Karpas-422 (cell line): ENCODE data around the gene DMRTC1. TPM values are rescaled to one million over a fixed set of nuclear protein-coding genes. Genes with fewer than 3 reads are reported as not detected.
"Not testable (repeated sequence)": the region's sequence is repeated elsewhere in the genome, so short reads cannot be mapped to it uniquely, and the experiment has no call there.

Source experiments
- DNase-seq: peaks from one replicate; pipeline ENCODE4 v3.0.0-alpha.2; 2015
- H2AFZ ChIP-seq: fragments of 200-600 bp; sonication (generic); 2 replicates; pipeline ENCODE4 v1.6.1; 2014; ENCODE audit warnings: antibody characterized with exemption, low read length, mixed read lengths
- H3K27ac ChIP-seq: fragments of 200-600 bp; sonication (generic); 2 replicates; pipeline ENCODE4 v1.5.1; 2014; ENCODE audit warnings: mild to moderate bottlenecking, low read length, moderate library complexity
- H3K27me3 ChIP-seq: fragments of 200-600 bp; sonication (generic); 2 replicates; pipeline ENCODE4 v1.6.1; 2014; ENCODE audit warnings: low read length, mixed read lengths
- H3K36me3 ChIP-seq: fragments of 200-600 bp; sonication (generic); 2 replicates; pipeline ENCODE4 v1.6.1; 2014; ENCODE audit warnings: low read length, mixed read lengths; ENCODE audit not compliant: insufficient read depth
- H3K4me1 ChIP-seq: fragments of 200-600 bp; sonication (generic); 2 replicates; pipeline ENCODE4 v1.6.1; 2014; ENCODE audit warnings: mild to moderate bottlenecking, low read length, mixed read lengths
- H3K4me2 ChIP-seq: fragments of 200-600 bp; sonication (generic); 2 replicates; pipeline ENCODE4 v1.6.1; 2014; ENCODE audit warnings: low read length, low read depth, mild to moderate bottlenecking; ENCODE audit not compliant: poor library complexity, severe bottlenecking
- H3K4me3 ChIP-seq: fragments of 200-600 bp; sonication (generic); 2 replicates; pipeline ENCODE4 v1.5.1; 2014; ENCODE audit warnings: mild to moderate bottlenecking, antibody characterized with exemption, low read length, mixed read lengths
- H3K79me2 ChIP-seq: fragments of 200-600 bp; sonication (generic); 2 replicates; pipeline ENCODE4 v1.6.1; 2014; ENCODE audit warnings: mild to moderate bottlenecking, low read length, mixed read lengths
- H3K9ac ChIP-seq: fragments of 200-600 bp; sonication (generic); 2 replicates; pipeline ENCODE4 v1.6.0; 2014; ENCODE audit warnings: low read length
- H3K9me2 ChIP-seq: fragments of 200-600 bp; sonication (generic), shearing (Covaris generic); replicated peaks from 2 replicates; pipeline ENCODE4 v1.6.0; 2014; ENCODE audit warnings: mild to moderate bottlenecking, low read length, moderate library complexity; ENCODE audit not compliant: insufficient read depth
- H3K9me3 ChIP-seq: fragments of 300-700, 200-600 bp; sonication (generic); 2 replicates; pipeline ENCODE4 v1.6.1; 2014; ENCODE audit warnings: low read length, mixed read lengths
- H4K20me1 ChIP-seq: fragments of 200-600 bp; sonication (generic); 2 replicates; pipeline ENCODE4 v1.6.1; 2014; ENCODE audit warnings: mild to moderate bottlenecking, antibody characterized with exemption, low read length, low read depth; ENCODE audit not compliant: insufficient read depth
- total RNA-seq: library from RNA; depleted of rRNA; stranded (reverse); fragments of >200 nt; shearing (Covaris generic); gene quantifications from 2 replicates; pipeline ENCODE4 v1.2.3, GENCODE V29; 2014; ENCODE audit warnings: low replicate concordance; rRNA removed

Gene DMRTC1, protein sequence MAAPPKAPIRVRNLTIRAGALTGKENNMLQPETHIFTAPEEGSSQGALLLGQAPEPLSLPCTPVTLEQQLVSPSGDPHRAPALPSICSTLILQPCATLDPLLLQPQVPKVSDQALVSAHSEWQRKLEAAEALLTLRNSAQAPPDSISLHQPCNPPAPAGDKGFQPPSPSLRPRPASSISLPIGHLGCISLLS
- total RNA-seq = not detected in 2 replicates

DNA sequence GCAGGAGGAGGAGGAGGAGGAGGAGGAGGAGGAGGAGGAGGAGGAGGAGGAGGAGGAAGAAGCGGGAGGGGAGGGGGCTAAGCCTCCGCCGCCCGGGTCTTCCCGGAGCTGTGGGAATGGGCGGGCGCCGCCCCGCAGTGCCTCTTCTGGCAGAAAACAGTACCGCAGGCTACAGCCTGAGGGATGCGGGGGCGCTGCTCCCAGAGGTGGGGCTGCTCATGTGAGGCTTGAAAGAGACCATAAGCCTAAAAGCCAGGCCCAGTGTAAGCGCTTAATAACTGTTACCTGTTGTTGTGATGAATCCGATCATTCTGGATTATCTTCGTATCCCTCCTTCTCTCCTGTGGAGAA lies at the start of gene DMRTC1:
Gene DMRTC1, minus strand, starts transcription at position 19 of the 351 bp plus-strand sequence. CDS start 68,143 bp downstream, outside the sequence.
- not testable (repeated sequence) for H3K9me2 ChIP-seq, H3K79me2 ChIP-seq, H3K9ac ChIP-seq, H3K4me2 ChIP-seq, H4K20me1 ChIP-seq, H3K9me3 ChIP-seq, H3K27ac ChIP-seq, H3K27me3 ChIP-seq, H3K4me1 ChIP-seq, H3K36me3 ChIP-seq, H3K4me3 ChIP-seq, DNase-seq, H2AFZ ChIP-seq

DNA sequence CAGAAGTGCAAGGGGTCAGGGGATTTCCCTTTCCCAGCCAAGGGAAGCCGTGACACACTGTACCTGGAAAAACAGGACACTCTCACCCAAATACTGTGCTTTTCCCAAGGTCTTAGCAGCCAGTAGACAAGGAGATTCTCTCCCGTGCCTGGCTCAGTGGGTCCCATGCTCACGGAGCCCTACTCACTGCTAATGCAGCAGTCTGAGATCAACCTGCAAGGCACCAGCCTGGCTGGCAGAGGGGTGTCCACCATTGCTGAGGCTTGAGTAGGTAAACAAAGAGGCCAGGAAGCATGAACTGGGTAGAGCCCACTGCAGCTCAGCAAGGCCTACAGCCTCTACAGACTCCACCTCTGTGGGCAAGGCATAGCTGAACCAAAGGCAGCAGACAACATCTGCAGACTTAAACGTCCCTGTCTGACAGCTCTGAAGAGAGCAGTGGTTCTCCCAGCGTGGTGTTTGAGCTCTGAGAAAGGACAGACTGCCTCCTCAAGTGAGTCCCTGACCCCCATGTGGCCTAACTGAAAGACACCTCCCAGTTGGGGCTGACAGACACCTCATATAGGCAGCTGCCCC lies 37.3 kb upstream of the DMRTC1 start:
- not testable (repeated sequence) for H3K36me3 ChIP-seq, H3K9me2 ChIP-seq, H3K9me3 ChIP-seq, H3K4me3 ChIP-seq, H4K20me1 ChIP-seq, H3K4me2 ChIP-seq, H3K9ac ChIP-seq, DNase-seq, H3K27ac ChIP-seq, H3K27me3 ChIP-seq, H2AFZ ChIP-seq, H3K4me1 ChIP-seq, H3K79me2 ChIP-seq

DNA sequence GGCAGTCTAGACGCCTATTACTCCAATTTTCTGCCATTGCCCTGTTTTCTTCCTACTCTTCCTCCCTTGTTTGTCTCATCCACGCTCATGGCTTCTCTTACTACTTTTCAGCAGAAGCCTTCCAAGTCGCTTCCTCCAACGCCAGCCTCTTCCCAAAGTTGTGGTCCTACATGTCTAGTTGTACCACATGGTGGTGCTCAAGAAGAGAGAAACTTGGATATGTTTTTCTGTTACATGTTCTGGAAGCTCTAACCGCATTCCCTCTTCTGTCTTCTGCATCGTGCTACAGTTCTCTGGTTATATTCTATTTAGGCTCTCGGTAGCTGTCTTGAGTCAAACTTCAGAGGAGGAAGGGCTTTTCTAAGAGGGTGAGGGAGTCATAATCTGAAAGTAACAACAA lies 31.2 kb upstream of the DMRTC1 start:
- H3K4me2 ChIP-seq, DNase-seq, H3K36me3 ChIP-seq, H3K27me3 ChIP-seq, H4K20me1 ChIP-seq, H3K4me3 ChIP-seq, H2AFZ ChIP-seq, H3K9me3 ChIP-seq, H3K79me2 ChIP-seq, H3K9ac ChIP-seq, H3K9me2 ChIP-seq, H3K4me1 ChIP-seq, H3K27ac ChIP-seq: not testable (repeated sequence)

DNA sequence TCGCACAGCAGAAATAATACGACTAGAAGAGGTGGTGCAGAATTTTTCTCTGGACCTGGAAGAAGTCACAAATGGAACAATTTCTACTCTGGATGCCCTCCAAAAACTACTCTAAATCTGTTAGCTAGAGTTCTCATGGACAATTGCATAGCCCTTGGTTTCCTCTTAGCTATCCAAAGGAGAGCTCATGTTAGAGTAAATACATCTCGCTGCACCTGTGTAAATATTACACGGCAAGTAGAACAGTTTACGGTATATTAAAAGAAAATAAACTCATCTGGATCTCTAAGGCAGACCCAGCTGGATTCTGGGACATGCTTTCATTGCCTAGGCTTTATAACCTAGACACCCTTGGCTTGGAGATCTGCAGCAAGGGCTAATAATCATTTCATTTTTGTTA lies 28.2 kb upstream of the DMRTC1 start:
- not testable (repeated sequence) for H3K36me3 ChIP-seq, H3K27me3 ChIP-seq, H3K4me2 ChIP-seq

DNA sequence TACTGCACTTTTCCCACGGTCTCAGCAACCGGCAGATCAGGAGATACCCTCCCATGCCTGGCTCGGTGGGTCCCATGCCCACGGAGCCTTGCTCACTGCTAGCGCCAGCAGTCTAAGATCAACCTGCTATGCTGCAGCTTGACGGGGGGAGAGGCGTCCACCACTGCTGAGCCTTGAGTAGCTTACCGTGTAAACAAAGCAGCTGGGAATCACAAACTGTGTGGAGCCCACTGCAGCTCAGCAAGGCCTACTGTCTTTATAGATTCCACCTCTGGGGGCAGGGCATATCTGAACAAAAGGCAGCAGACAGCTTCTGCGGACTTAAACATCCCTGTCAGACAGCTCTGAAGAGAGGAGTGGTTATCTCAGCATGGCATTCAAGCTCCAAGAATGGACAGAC lies 16.3 kb upstream of the DMRTC1 start:
- H3K4me2 ChIP-seq, H3K4me3 ChIP-seq, H3K4me1 ChIP-seq, H3K9me3 ChIP-seq, H2AFZ ChIP-seq, H3K79me2 ChIP-seq, DNase-seq, H3K36me3 ChIP-seq, H3K27me3 ChIP-seq, H4K20me1 ChIP-seq, H3K9me2 ChIP-seq, H3K27ac ChIP-seq, H3K9ac ChIP-seq: not testable (repeated sequence)

More for the DNA sequence above, 28.2 kb upstream of the DMRTC1 start:
- H3K79me2 ChIP-seq, H2AFZ ChIP-seq, H3K4me3 ChIP-seq, H3K4me1 ChIP-seq, H3K9ac ChIP-seq, H3K27ac ChIP-seq, H4K20me1 ChIP-seq, DNase-seq, H3K9me2 ChIP-seq, H3K9me3 ChIP-seq: not testable (repeated sequence)

DNA sequence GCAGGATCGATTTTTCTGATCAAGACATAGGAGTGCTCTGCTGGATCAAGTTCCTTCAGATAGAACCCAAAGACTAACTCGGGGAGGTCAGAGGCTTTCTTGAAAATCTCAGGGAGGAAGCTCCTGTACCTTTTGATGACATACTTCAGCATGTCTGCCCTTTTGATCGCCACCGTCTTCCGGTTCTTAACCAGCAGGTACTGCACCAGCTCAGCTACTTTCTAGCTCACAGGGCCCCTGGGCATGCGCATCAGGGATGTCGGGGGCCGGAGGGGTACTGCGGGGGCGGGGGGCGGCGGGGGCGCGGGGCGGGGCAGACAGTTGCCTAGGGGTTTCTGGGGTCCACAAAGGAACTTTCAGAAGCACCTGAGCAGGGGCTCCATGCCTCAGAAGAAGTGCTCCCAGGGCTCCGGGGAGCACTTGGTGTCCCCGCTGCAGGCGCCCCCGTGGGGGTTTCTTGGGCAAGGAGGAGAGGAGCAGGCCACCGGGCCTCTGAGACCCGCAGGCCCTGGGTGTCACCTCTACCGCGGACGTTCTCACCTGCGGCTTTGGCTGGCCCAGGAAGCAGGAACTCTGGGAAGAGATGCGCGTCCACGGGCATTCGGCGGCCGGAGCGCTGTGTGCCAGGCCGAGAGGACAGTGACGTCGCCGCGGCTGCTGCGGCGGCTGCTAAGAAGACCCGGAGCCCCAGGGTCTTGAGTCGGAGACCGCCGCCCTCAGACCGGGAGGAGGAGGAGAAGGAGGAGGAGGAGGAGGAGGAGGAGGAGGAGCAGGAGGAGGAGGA lies 410 bp downstream of the DMRTC1 start:
- H3K4me1 ChIP-seq, H3K9ac ChIP-seq, H3K4me3 ChIP-seq, H2AFZ ChIP-seq, DNase-seq, H3K9me2 ChIP-seq, H3K79me2 ChIP-seq, H3K27ac ChIP-seq, H3K9me3 ChIP-seq, H3K27me3 ChIP-seq, H3K36me3 ChIP-seq, H3K4me2 ChIP-seq, H4K20me1 ChIP-seq: not testable (repeated sequence)

DNA sequence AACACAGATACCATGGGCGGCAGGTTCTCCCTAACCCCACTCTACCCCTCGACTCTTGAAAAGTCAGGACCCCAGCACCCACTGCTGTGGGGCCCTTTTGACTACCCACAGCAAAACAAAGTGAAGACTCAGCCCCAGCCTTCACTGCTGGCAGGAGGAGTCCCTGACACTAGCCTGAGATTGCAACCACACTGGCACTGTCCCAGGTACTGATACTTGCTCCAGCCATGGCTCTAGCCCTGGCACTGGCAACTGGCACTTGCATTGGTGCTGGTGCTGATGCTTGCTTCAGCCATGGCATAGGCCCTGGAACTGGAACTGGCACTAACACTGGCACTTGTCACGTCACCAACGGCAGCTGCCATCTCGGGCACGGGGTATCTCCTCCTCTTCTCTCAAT lies 1.4 kb downstream of the DMRTC1 start:
- not testable (repeated sequence) for H3K4me2 ChIP-seq, H3K36me3 ChIP-seq, H4K20me1 ChIP-seq, H3K79me2 ChIP-seq, DNase-seq, H3K4me1 ChIP-seq, H3K9ac ChIP-seq, H2AFZ ChIP-seq, H3K9me2 ChIP-seq, H3K4me3 ChIP-seq, H3K27ac ChIP-seq, H3K27me3 ChIP-seq, H3K9me3 ChIP-seq

DNA sequence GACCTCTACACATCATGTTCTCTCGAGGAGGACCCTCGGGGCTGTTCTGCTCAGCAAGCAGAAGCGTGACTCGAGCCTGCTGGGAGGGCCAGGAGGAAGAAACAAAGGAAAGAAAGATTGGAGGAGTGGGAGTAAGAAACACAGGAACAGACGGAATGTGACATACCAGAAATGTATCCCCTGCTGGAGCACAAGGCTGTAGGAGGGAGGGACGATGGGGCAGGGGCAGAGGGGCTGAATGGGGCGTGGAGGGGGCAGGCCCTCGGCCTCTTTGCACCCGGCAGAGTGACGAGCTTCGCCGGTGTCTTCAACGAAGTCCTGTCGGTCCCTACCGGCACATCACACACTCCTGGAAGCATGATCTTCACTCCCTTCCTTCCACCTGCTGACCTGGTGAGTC lies 5.7 kb downstream of the DMRTC1 start, which contains the start of gene FAM236A:
Gene FAM236A, plus strand, starts transcription at position 301 of the 400 bp plus-strand sequence. Its CDS starts 57 bp downstream, at position 358.
- not testable (repeated sequence) for H3K27ac ChIP-seq, H3K36me3 ChIP-seq, H4K20me1 ChIP-seq, H3K4me2 ChIP-seq, H3K4me1 ChIP-seq, H3K9ac ChIP-seq, H3K27me3 ChIP-seq, H3K79me2 ChIP-seq, DNase-seq, H2AFZ ChIP-seq, H3K9me2 ChIP-seq, H3K4me3 ChIP-seq, H3K9me3 ChIP-seq
